GM18502 (cell line): ENCODE data around the gene ZMYND19.
"Not testable (repeated sequence)": the region's sequence is repeated elsewhere in the genome, so short reads cannot be mapped to it uniquely, and the experiment has no call there.

ENCODE experiments used
- ATAC-seq: cut with Tn5 transposase; IDR thresholded peaks from one replicate; pipeline ENCODE4 v1.9.1; 2021; ENCODE audit warnings: mild to moderate bottlenecking; ENCODE audit not compliant: unreplicated experiment, poor library complexity

ZMYND19 gene

DNA sequence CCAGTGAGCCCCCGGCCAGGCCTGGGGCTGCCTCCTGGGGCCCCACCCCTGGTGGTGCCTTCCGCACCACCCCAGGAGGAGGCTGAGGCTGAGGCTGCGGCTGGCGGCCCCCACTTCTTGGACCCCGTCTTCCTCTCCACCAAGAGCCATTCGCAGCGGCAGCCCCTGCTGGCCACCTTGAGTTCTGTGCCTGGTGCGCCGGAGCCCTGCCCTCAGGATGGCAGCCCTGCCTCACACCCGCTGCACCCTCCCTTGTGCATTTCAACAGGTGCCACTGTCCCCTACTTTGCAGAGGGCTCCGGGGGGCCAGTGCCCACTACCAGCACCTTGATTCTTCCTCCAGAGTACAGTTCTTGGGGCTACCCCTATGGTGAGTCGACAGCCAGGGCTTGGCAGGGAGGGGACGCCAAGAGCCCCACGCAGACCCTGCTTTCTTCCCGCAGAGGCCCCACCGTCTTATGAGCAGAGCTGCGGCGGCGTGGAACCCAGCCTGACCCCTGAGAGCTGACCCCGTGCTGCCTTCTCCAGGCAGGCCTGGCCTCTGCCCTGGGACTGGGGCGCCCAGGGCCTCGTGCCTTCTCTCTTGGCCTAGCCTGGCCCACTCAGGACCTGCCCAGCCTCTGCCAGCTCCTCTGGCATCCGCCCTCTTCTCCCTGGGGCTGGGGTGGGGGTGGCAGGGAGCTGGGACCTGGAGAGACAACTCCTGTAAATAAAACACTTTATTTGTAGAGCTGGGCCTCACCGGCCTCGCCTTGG, 24.5 kb upstream of the ZMYND19 start:
- no peak for ATAC-seq

GRCh38 chr9:137613738-137614523, 23.6 kb upstream of the ZMYND19 start:
- no peak for ATAC-seq

DNA sequence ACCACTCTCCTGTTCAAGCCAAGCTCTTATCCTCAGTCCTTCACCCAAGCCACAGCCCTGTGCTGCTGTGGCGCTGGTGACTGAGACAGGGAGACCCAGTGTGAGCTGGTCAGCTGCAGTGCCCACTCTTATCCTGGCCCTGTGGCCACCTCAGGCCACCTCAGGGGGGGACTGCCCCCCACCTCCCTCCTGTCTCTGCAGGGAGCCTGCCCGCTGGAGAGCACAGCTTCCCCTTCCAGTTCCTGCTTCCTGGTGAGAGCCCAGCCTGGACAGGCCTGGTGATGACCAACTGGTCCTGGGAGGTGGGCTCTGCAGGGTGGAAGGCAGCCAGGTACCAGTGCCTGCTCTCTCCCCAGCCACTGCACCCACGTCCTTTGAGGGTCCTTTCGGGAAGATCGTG, 22.9 kb upstream of the ZMYND19 start:
- ATAC-seq: no peak

GRCh38 chr9:137612741-137613142, 22.4 kb upstream of the ZMYND19 start:
- ATAC-seq: no peak

DNA sequence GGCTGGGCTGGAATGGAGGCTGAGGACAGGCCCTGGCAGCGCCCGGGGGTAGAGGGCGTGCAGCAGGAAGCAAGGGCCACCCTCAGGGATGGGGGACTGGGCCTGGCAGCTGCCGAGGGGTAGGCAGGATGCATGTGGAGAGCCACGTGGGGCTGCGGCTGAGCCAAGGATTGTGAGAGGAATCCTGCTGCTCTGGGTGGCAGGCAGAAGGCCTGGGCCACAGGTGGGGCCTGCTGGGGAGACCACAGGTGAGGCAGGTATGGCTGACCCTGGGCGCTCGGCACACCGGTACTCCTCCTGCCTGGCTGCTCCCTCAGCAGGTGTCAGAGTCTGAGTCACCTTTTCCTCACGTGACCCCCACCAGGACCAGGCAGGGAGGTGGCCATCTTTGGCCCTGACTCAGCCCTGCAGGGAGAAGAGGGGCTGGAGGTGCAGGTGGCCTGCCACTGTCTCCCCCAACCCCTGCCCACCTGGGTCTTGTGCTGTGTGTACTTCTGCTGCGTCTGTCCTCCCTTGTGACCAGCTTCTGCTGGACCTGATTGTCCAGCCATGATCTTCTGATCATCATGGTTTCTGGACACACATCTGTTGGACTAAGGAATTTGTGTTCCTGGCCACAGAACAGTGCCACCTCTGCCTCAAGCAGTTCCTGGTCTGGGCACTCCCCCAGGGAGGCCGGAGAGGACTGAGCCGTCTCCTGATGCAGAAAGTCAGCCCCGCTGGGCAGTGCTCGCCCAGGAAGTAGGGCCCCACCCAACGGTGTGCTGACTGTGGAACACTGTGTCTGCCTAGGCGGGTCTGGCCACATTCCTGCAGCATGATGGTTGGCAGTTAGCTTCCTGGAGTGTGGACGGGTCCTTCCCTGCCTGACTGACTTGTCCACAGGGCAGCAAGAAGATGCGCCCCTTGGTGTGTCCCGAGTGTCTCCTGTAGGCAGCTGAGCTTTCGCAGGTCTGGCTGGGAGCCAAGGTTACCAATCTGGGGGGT, 21.6 kb upstream of the ZMYND19 start:
- no peak for ATAC-seq

GRCh38 chr9:137610944-137611343, 20.6 kb upstream of the ZMYND19 start:
- ATAC-seq: no peak

DNA sequence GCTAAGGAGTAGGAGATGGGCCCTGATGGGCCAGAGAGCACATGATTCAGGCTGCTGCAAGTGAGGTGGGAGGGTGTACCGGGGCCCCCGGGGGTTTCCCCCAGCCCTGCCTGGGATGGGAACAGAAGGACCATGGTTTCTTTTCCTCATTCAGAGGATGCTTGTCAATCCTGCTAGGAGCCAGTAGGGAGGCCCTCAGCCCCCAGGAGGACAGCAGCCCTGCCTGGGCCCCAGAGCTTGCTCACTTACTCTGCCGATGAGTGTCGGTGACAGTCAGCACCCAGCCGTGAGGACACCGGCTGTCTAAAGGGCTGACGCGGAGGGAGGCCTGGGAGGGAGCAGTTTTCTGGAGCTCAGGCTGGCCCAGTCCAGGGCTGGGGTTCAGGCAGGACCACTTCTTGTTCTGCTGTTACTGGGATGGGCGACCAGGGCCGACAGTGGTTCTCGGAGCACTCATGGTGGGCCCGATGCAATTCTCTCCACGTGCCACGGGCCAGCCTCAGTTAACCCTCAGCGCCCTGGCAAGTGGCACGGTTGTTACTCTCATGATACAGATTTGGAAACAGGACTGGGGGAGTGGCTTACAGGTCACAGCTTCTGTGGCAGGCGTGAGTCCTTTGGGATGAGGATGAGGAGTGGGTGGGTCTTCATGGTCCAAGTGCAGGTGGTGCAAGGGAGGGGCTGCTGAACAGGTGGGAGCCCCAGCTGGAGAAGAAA, 17.0 kb upstream of the ZMYND19 start:
- ATAC-seq: no peak

- no peak for ATAC-seq
These were observed 16.4 kb upstream of the ZMYND19 start for GRCh38 chr9:137606734-137607138.

GRCh38 chr9:137606005-137606621, 15.8 kb upstream of the ZMYND19 start:
- no peak for ATAC-seq

DNA sequence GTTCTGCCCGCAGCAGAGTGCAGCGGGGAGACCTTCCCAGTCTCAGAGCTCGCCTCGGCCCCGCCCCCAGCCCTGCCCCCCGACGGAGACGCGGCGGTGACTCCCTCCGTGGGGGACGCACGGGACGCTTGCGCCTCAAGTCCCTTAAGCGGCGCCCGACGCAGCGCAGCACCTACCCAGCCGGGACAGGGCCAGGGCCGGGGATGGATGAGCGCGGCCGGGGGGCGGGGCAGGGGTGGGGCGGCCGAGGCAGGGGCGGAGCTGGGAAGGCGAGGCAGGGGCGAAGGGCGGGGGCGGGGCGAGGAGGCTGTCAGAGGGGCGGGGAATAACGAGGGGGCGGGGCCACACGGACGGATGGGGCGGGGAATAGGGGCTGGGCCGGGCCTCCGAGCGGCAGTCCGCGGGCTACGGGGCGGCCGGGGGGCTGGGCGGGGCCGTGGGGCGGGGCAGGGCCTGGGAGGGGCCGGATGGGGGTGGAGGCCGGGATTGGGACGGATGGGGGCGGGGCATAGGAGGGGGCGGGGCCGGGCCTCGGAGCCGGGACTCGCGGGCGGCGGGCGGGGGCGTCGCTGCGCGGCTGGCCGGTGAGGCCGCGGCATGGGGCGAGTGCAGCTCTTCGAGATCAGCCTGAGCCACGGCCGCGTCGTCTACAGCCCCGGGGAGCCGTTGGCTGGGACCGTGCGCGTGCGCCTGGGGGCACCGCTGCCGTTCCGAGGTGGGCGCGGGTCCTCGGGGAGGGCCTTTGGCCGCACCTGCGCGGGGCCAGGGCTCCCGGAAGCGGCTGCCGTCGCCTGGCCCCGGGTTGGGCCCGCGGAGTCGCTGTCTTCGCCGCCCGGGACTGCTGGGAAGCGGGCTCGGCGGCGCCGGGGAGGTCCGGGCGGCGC, 15.1 kb upstream of the ZMYND19 start, which contains the start of gene ARRDC1:
Gene ARRDC1 (plus strand): TSS at position 566 of the 884 bp plus-strand sequence. CDS start 32 bp downstream, at position 598.
- ATAC-seq: peak; percentile 79

GRCh38 chr9:137604345-137605086, 14.2 kb upstream of the ZMYND19 start:
- ATAC-seq: no peak

DNA sequence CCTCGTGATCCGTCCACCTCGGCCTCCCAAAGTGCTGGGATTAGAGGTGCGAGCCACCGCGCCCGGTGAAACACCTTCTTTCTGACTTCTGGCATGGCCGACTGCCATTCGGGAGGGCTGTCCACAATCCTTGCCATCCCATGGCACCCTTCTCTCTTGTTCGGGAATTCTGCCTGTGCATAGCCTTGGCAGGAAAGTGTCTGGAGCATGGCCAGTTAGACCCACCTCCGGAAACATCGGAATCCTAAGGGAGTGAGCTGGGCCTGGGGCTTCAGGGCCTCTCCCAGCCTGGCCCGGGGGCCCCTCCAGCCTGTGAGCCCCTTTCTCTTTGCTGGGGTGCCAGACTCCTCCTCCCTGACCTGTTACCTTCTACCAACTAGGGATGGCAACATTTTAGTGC, 13.6 kb upstream of the ZMYND19 start:
- ATAC-seq: no peak

GRCh38 chr9:137602661-137603060, 12.3 kb upstream of the ZMYND19 start:
- no peak for ATAC-seq

GRCh38 chr9:137598943-137599342, 8.6 kb upstream of the ZMYND19 start:
- ATAC-seq: no peak

DNA sequence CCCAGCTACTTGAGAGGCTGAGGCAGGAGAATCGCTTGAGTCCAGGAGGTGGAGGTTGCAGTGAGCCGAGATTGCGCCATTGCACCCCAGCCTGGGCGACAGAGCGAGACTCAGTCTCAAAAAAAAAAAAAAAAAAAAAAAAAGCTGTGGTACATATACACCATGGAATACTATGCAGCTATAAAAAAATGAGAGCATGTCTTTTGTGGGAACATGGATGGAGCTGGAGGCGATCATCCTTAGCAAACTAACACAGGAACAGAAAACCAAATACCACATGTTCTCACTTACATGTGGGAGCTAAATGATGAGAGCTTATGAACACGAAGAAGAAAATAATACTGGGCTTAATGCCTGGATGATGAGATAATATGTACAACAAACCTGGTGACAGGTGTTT, 6.3 kb upstream of the ZMYND19 start:
- not testable (repeated sequence) for ATAC-seq

- ATAC-seq: no peak
These were observed 2.9 kb upstream of the ZMYND19 start for GRCh38 chr9:137593176-137593575.

GRCh38 chr9:137592767-137593166, 2.5 kb upstream of the ZMYND19 start:
- ATAC-seq: no peak

GRCh38 chr9:137590123-137590468, 216 bp downstream of the ZMYND19 start:
- peak; percentile 31 for ATAC-seq
